Calu3 (cell line): ENCODE results near the gene RPP14. TPM values are rescaled to one million over a fixed set of nuclear protein-coding genes. Genes with fewer than 3 reads are reported as not detected.

ENCODE experiments used
- BruUV-seq: library from RNA; stranded (reverse); fragments of 400-500 nt; replicated peaks from 2 replicates; lab custom pipeline; 2021; lab: Mats Ljungman, UMichigan
- CTCF ChIA-PET: fragments of 300-600 bp; sonication (Branson Sonifier 250); formaldehyde crosslinking; loops from one replicate; lab custom pipeline; 2022; ENCODE audit warnings: antibody characterized with exemption; lab: Charles Lee
- DNase-seq: peaks from one replicate; pipeline ENCODE4 v3.0.0; 2022
- H3K27ac Mint-ChIP-seq: one replicate; pipeline ENCODE4 v1.8.0; 2022; ENCODE audit warnings: mixed read lengths; ENCODE audit not compliant: unreplicated experiment
- H3K27me3 Mint-ChIP-seq: one replicate; pipeline ENCODE4 v1.8.0; 2022; ENCODE audit warnings: mixed read lengths; ENCODE audit not compliant: unreplicated experiment
- H3K36me3 Mint-ChIP-seq: one replicate; pipeline ENCODE4 v1.8.0; 2022; ENCODE audit warnings: mild to moderate bottlenecking, moderate library complexity, mixed read lengths; ENCODE audit not compliant: insufficient read depth, unreplicated experiment
- H3K4me1 Mint-ChIP-seq: one replicate; pipeline ENCODE4 v1.8.0; 2022; ENCODE audit warnings: mild to moderate bottlenecking, low read depth, mixed read lengths; ENCODE audit not compliant: unreplicated experiment
- H3K4me3 Mint-ChIP-seq: one replicate; pipeline ENCODE4 v1.8.0; 2022; ENCODE audit warnings: mild to moderate bottlenecking, low read depth, moderate library complexity, mixed read lengths; ENCODE audit not compliant: unreplicated experiment
- H3K9me3 Mint-ChIP-seq: one replicate; pipeline ENCODE4 v1.8.0; 2022; ENCODE audit warnings: low read depth, mixed read lengths; ENCODE audit not compliant: unreplicated experiment
- intact Hi-C: fragments of 100-400 bp; cut with micrococcal nuclease; formaldehyde crosslinking; loops from one replicate; pipeline ENCODE4 v1.10.0; 2022; ENCODE audit not compliant: unreplicated experiment
- total RNA-seq: library from RNA; stranded (reverse); gene quantifications from 2 replicates; pipeline ENCODE4 v1.2.3, GENCODE V29; 2022
- TF ChIP-seq, protein P1 (sequence below): fragments of 200-600 bp; IDR thresholded peaks from one replicate; pipeline ENCODE4 v1.8.0; 2022; ENCODE audit warnings: antibody characterized with exemption; ENCODE audit not compliant: unreplicated experiment

The RPP14 gene
- total RNA-seq, 1 experiment from 2014 or later, result 17.2 TPM

DNA sequence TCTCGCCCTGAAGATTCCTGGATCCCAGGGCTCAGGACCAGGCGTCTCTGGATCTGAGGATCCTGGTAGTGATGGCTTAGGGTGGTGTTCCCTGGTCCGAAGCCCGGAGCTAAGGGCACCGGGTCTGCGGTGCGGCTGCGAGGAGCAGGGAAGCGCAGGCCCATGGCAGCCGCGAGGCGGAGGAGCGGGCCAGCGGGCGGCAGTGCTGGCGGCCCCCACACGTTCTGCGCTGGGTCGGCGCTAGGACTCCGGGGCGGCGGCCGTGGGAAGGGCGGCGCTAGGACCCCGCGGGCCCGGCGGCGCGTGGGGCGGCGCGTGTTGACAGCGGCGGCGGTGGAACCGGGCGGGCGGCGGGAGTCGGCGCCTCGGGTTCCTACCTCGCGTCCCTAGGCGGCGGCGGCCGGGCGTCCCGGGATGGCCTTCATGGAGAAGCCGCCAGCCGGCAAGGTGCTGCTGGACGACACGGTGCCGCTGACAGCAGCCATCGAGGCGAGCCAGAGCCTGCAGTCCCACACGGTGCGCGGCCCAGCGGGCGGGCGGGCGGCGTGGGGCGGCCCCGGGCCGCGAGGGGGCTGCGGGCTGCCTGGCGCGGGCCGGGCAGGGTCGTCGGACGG, 26.6 kb downstream of the RPP14 start, which contains the start of gene PXK:
TSS of gene PXK (plus strand) at position 318 of the 614 bp plus-strand sequence. CDS start at position 415, 97 bp downstream.
- intact Hi-C loops, result loop anchor here (1.0 to 5.0 kb wide), 2 partner anchors 82 to 295 kb away; no protein-coding TSS in a partner anchor
- BruUV-seq, result no TSS peak
- CTCF ChIA-PET, result no interaction called here
- Mint-ChIP-seq H3K36me3 (peaks cover 14% of the 10 kb centered on the region), H3K9me3 (no peaks in the 10 kb centered on the region), H3K4me1 (peaks cover 9% of the 10 kb centered on the region), H3K27ac (no peak within 1 kb of the TSS), H3K27me3 (no peaks in the 10 kb centered on the region), H3K4me3 (peak within 1 kb of the TSS; percentile 92)
- TF ChIP-seq, protein P1, sequence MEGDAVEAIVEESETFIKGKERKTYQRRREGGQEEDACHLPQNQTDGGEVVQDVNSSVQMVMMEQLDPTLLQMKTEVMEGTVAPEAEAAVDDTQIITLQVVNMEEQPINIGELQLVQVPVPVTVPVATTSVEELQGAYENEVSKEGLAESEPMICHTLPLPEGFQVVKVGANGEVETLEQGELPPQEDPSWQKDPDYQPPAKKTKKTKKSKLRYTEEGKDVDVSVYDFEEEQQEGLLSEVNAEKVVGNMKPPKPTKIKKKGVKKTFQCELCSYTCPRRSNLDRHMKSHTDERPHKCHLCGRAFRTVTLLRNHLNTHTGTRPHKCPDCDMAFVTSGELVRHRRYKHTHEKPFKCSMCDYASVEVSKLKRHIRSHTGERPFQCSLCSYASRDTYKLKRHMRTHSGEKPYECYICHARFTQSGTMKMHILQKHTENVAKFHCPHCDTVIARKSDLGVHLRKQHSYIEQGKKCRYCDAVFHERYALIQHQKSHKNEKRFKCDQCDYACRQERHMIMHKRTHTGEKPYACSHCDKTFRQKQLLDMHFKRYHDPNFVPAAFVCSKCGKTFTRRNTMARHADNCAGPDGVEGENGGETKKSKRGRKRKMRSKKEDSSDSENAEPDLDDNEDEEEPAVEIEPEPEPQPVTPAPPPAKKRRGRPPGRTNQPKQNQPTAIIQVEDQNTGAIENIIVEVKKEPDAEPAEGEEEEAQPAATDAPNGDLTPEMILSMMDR, result no peak
- peak; percentile 81 for DNase-seq

DNA sequence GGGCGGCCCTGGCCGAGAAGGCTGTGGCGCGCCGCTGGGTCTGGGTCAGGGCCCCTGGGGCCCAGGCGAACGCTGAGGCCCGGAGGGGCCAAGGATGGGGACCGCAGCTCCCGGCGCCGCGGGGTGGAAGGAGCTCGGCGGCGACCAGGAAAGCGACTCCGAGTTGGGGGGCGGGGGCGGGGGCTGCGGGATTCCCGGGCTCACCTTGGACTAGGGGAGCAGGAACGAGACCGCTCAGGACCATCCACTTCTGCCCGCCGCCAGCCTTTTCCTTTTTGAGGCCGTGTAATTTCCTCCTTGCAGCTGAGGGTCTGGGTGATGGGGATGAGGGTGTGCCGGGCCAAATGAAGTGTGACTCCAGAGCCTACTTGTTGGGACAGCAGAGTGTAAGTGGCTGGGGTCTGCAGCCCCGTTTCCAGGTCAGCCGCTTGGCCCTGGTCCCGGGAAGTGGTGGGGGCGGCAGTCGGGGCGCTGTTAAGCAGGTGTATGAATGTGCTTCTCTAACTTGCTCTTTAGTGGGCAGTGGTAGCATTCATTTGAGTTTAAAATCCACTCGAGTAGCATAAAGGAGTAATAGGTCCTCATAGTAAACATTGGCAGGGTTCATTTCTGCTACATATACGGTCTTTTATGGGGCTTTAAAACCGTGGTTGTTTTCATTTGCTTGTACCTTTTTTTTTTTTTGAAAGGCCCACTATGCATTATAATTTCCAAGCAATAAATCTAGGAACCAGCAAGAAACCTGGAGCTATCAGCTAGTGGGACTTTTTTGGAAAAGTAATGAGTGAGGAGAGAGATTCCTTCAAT, 27.4 kb downstream of the RPP14 start:
- Mint-ChIP-seq H3K9me3 (no peaks in the 10 kb centered on the region), H3K4me3 (peak overlapping the region; percentile 92), H3K27ac (no peak overlapping the region), H3K36me3 (peaks cover 14% of the 10 kb centered on the region), H3K27me3 (no peaks in the 10 kb centered on the region), H3K4me1 (peaks cover 9% of the 10 kb centered on the region)
- DNase-seq, result peak; percentile 16
- TF ChIP-seq, protein P1, result no peak
- BruUV-seq, result TSS peak; percentile 45
- intact Hi-C loops, result loop anchor here (1.0 to 5.0 kb wide), 2 partner anchors 81 to 294 kb away; no protein-coding TSS in a partner anchor
- CTCF ChIA-PET, result interaction anchor here (0.6 to 1.3 kb wide), 2 partner anchors 19 to 117 kb away, joined by 3 to 4 read pairs; no protein-coding TSS in a partner anchor

DNA sequence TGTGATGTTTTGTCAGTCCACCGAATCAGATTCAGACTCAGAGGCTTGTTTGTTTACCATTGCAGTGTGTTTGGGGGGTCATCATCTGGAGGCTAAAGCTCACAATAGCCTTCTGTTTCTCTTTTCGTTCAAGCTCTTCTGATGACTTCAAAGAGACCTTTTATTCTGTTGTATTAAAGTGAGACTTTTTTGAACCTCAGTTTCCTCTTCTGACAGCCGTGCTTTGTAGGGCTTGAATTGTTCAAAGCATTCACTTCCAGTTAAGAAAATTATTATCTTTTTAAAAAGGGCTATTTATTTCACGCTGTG, 27.9 kb downstream of the RPP14 start:
- Mint-ChIP-seq H3K9me3 (no peaks in the 10 kb centered on the region), H3K4me3 (peak overlapping the region; percentile 92), H3K36me3 (peaks cover 14% of the 10 kb centered on the region), H3K4me1 (peaks cover 9% of the 10 kb centered on the region), H3K27me3 (no peaks in the 10 kb centered on the region), H3K27ac (no peak overlapping the region)
- CTCF ChIA-PET, result interaction anchor here (0.6 to 1.3 kb wide), 2 partner anchors 19 to 117 kb away, joined by 3 to 4 read pairs; no protein-coding TSS in a partner anchor
- TF ChIP-seq, protein P1, result no peak
- no TSS peak for BruUV-seq
- intact Hi-C loops, result loop anchor here (5.0 kb wide), 1 partner anchor 293 kb away; no protein-coding TSS in a partner anchor
- no peak for DNase-seq

DNA sequence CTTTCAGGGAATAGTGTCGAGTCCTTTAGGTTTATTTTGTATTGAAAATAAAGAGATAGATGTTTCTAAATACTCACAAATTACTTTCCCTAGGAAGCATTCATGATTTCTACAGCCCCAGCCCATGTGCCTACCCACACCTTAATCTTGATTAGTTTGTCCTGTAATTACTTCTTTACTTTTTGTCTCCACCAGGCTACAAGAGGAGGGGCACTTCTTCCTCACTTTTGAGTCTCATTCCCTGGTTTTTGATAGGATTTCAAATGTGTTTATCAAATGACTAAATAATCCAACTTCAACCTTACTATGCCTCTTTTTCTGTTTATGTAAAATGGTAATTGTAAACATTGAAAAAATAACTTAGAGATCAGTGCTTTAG, 28.4 kb downstream of the RPP14 start:
- no peak overlapping the region for H3K27ac Mint-ChIP-seq
- no peak for DNase-seq
- BruUV-seq, result no TSS peak
- H3K27me3 Mint-ChIP-seq, result no peaks in the 10 kb centered on the region
- no peaks in the 10 kb centered on the region for H3K9me3 Mint-ChIP-seq
- TF ChIP-seq, protein P1, result no peak
- H3K4me1 Mint-ChIP-seq, result peaks cover 9% of the 10 kb centered on the region
- intact Hi-C loops, result loop anchor here (5.0 kb wide), 1 partner anchor 293 kb away; no protein-coding TSS in a partner anchor
- H3K36me3 Mint-ChIP-seq, result peaks cover 14% of the 10 kb centered on the region
- CTCF ChIA-PET, result interaction anchor here (1.3 kb wide), 1 partner anchor 18 kb away, joined by 4 read pairs; no protein-coding TSS in a partner anchor
- no peak overlapping the region for H3K4me3 Mint-ChIP-seq
